PFSK-1 (cell line): Measurements from ENCODE around the gene TEX51.

Experiments
- POLR2AphosphoS5 ChIP-seq: IDR thresholded peaks from 2 replicates; pipeline ENCODE4 v1.6.1; 2012; ENCODE audit warnings: low read depth, mild to moderate bottlenecking, control low read depth, low read length, moderate library complexity
- TAF1 ChIP-seq: IDR thresholded peaks from 2 replicates; pipeline ENCODE4 v1.6.1; 2012; ENCODE audit warnings: low read length, control low read depth, borderline replicate concordance; ENCODE audit not compliant: insufficient read depth
- TF ChIP-seq, protein P1 (sequence below), 2 experiments: IDR thresholded peaks; 2 replicates each; pipeline versions ENCODE4 v1.6.1 to v1.8.0; 2011 to 2012; ENCODE audit warnings: low read depth in 2 of 2, low read length in 2 of 2, control low read depth in 1 of 2, inconsistent platforms in 1 of 2, mild to moderate bottlenecking in 1 of 2, moderate library complexity in 1 of 2; ENCODE audit not compliant: insufficient read depth in 1 of 2

DNA sequence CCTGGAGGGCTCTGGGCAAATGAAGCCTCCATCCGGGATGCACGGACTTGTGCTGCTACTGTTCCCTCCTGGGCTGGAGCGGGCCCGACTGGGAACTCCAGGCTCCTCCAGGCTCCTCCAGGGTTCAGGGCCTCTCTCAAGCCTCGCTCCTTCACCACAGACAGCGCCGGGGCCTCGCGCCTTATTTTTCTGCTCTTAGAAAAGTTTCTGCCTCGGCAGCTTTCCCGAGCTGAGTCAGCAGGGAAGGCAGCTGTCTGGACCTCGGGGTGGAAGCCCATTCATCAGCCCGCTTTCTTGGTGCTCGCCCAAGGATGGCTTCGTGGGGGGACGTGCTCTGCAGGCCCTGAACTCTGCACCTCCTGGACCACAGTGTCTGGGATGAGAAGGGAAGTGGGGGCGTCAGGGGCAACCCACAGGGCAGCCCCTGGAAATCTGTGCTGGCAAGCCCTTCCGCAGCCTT lies 12.9 kb upstream of the TEX51 start:
- TF ChIP-seq POLR2AphosphoS5 (no peak), TAF1 (no peak)
- TF ChIP-seq, protein P1, sequence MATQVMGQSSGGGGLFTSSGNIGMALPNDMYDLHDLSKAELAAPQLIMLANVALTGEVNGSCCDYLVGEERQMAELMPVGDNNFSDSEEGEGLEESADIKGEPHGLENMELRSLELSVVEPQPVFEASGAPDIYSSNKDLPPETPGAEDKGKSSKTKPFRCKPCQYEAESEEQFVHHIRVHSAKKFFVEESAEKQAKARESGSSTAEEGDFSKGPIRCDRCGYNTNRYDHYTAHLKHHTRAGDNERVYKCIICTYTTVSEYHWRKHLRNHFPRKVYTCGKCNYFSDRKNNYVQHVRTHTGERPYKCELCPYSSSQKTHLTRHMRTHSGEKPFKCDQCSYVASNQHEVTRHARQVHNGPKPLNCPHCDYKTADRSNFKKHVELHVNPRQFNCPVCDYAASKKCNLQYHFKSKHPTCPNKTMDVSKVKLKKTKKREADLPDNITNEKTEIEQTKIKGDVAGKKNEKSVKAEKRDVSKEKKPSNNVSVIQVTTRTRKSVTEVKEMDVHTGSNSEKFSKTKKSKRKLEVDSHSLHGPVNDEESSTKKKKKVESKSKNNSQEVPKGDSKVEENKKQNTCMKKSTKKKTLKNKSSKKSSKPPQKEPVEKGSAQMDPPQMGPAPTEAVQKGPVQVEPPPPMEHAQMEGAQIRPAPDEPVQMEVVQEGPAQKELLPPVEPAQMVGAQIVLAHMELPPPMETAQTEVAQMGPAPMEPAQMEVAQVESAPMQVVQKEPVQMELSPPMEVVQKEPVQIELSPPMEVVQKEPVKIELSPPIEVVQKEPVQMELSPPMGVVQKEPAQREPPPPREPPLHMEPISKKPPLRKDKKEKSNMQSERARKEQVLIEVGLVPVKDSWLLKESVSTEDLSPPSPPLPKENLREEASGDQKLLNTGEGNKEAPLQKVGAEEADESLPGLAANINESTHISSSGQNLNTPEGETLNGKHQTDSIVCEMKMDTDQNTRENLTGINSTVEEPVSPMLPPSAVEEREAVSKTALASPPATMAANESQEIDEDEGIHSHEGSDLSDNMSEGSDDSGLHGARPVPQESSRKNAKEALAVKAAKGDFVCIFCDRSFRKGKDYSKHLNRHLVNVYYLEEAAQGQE (IDR thresholded peaks at IDR 0.05; ENCODE audit: insufficient read depth in 1 of 2, low read depth in 2 of 2, low read length in 2 of 2), result no peak
